ENCODE data around the gene ETV3L. TPM values are rescaled to one million over a fixed set of nuclear protein-coding genes. Genes with fewer than 3 reads are reported as not detected.

Gene ETV3L
- total RNA-seq, 4 donors from 2014 or later, result not detected

DNA sequence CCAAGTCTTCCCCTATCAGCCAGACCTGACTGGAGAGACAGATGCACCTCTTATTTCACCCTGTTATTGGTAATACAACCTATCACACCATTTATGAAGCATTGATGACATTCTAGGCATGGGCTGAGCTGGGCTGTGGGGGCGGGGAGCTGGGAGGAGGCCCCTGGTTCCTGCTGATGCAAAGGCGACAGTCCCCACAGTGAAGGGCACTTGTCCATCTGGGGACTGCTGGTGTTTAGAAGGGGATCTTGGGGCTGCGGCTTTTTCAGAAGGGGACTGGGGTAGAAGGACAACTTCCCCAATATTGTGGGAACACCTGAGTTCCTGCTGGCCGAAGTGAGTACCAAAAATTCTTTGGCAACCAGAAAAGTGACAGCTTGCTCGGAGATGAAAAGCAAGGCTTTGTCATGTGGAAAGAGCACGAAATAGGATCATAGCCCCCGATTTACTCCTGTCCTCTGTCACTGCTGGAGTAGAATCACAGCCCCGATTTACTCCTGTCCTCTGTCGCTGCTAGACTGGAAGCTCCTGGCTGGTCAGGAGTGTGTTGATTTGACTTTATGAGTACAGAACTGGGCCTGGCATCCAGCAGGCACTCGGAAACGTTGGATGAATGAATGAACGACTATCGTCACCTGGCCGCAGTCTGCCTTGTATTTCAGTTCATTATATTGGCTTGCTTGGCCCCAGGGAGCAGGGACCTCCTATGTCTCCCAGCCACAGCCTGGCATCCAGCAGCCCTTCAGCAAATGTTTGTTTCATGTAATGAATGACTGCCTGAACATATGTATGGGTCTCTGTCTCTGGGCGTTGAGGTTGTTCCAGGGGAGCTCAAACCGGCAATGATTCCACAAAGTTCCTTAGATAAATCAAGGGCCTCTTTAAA is 16.5 kb upstream of the ETV3L start:
- WGBS, 2 donors (ENCODE audit: low coverage in 1 of 2), result 64 to 73% methylated on average over 12 to 16 of the region's 16 CpGs
- DNase-seq, result no peak
- in situ Hi-C loops (cut with MboI; ENCODE audit: low pct_ligation_motif_present in 1 of 4, low pct_unique_long_range_greater_than_20kb in 1 of 4, low sequenced_read_pairs in 3 of 4), result no loop called here

GRCh38 chr1:157115429-157115838 is 15.8 kb upstream of the ETV3L start:
- Histone ChIP-seq H3K27me3 (peaks cover 28% of the 10 kb centered on the region), H3K4me1 (no peaks in the 10 kb centered on the region), H3K27ac (no peak overlapping the region), H3K9me3 (no peaks in the 10 kb centered on the region), H3K4me3 (no peak overlapping the region), H3K36me3 (no peaks in the 10 kb centered on the region)
- intact Hi-C loops (cut with DNase I; ENCODE audit: low total_unique reads), result loop anchor here (5.0 kb wide), 1 partner anchor 392 kb away; no protein-coding TSS in a partner anchor
- no peak for TF ChIP-seq POLR2AphosphoS5 (IDR thresholded peaks at IDR 0.05)
- no peak for TF ChIP-seq EP300 (IDR thresholded peaks at IDR 0.05; ENCODE audit: low read depth)
- TF ChIP-seq POLR2A (IDR thresholded peaks at IDR 0.05), result no peak
- TF ChIP-seq CTCF (IDR thresholded peaks at IDR 0.05), result no peak
- in situ Hi-C loops (cut with MboI; ENCODE audit: low pct_ligation_motif_present in 1 of 4, low pct_unique_long_range_greater_than_20kb in 1 of 4, low sequenced_read_pairs in 3 of 4), result no loop called here
- no peak for DNase-seq
- 80 to 88% methylated on average over 1 to 3 of the region's 3 CpGs for WGBS, 2 donors (ENCODE audit: low coverage in 1 of 2)

More for the DNA sequence above, 16.5 kb upstream of the ETV3L start:
- intact Hi-C loops (cut with DNase I; ENCODE audit: low total_unique reads), result loop anchor here (5.0 kb wide), 1 partner anchor 391 kb away; no protein-coding TSS in a partner anchor
- Histone ChIP-seq H3K36me3 (no peaks in the 10 kb centered on the region), H3K27ac (no peak overlapping the region), H3K27me3 (peaks cover 23% of the 10 kb centered on the region), H3K4me1 (no peaks in the 10 kb centered on the region), H3K4me3 (no peak overlapping the region), H3K9me3 (no peaks in the 10 kb centered on the region)
- TF ChIP-seq EP300 (IDR thresholded peaks at IDR 0.05; ENCODE audit: low read depth) (no peak), POLR2A (IDR thresholded peaks at IDR 0.05) (no peak)

GRCh38 chr1:157114183-157115121 is 14.8 kb upstream of the ETV3L start:
- DNase-seq, result no peak
- in situ Hi-C loops (cut with MboI; ENCODE audit: low pct_ligation_motif_present in 1 of 4, low pct_unique_long_range_greater_than_20kb in 1 of 4, low sequenced_read_pairs in 3 of 4), result no loop called here
- peaks cover 32% of the 10 kb centered on the region for H3K27me3 ChIP-seq
- no peak overlapping the region for H3K4me3 ChIP-seq
- 81 to 82% methylated on average over 7 to 18 of the region's 18 CpGs for WGBS, 2 donors (ENCODE audit: low coverage in 1 of 2)
- no peaks in the 10 kb centered on the region for H3K9me3 ChIP-seq
- no peak overlapping the region for H3K27ac ChIP-seq
- no peak for TF ChIP-seq CTCF (IDR thresholded peaks at IDR 0.05)
- TF ChIP-seq POLR2AphosphoS5 (IDR thresholded peaks at IDR 0.05), result no peak
- TF ChIP-seq POLR2A (IDR thresholded peaks at IDR 0.05), result no peak
- H3K36me3 ChIP-seq, result no peaks in the 10 kb centered on the region
- intact Hi-C loops (cut with DNase I; ENCODE audit: low total_unique reads), result loop anchor here (5.0 kb wide), 1 partner anchor 393 kb away; no protein-coding TSS in a partner anchor
- H3K4me1 ChIP-seq, result no peaks in the 10 kb centered on the region

DNA sequence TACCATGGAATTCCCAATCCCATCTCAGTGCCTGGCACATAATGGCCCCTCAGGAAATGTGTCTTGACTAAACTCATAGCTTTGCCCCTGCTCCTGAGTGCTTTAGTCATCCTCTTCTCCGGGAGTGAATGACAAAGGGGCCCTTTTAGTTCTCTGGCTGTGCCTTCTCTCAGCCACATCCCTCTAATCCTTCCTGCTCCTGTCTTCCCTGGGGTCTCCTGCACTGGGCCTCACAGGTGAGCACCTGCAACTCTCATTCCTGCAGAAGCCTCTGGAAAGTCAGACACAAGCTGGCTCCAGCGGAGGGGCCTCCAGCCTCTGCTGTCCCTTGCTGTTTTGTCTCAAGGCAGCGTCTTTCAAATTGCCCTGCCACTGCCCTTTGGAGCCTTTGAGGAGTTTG is 14.0 kb upstream of the ETV3L start:
- intact Hi-C loops (cut with DNase I; ENCODE audit: low total_unique reads) (no loop called here), in situ Hi-C loops (cut with MboI; ENCODE audit: low pct_ligation_motif_present in 1 of 4, low pct_unique_long_range_greater_than_20kb in 1 of 4, low sequenced_read_pairs in 3 of 4) (no loop called here)
- H3K27me3 ChIP-seq, result peaks cover 40% of the 10 kb centered on the region
- 67% methylated on average over 3 of the region's 3 CpGs; no CpG with 5 or more reads in 1 of the 2 donors for WGBS, 2 donors (ENCODE audit: low coverage in 1 of 2)
- no peak overlapping the region for H3K4me3 ChIP-seq
- H3K4me1 ChIP-seq, result no peaks in the 10 kb centered on the region
- no peak overlapping the region for H3K27ac ChIP-seq
- no peak for TF ChIP-seq POLR2AphosphoS5 (IDR thresholded peaks at IDR 0.05)
- TF ChIP-seq CTCF (IDR thresholded peaks at IDR 0.05), result no peak
- TF ChIP-seq EP300 (IDR thresholded peaks at IDR 0.05; ENCODE audit: low read depth), result no peak
- no peak for TF ChIP-seq POLR2A (IDR thresholded peaks at IDR 0.05)
- no peak for DNase-seq
- no peaks in the 10 kb centered on the region for H3K36me3 ChIP-seq
- H3K9me3 ChIP-seq, result no peaks in the 10 kb centered on the region

Measured in transverse colon (tissue), 4 donors.